GM18526 (cell line): ENCODE data around the gene SMARCD3.

Experiments used
- POLR2A ChIP-seq: IDR thresholded peaks from 3 replicates; pipeline ENCODE4 v1.6.1; 2011; ENCODE audit not compliant: insufficient read length; ENCODE audit errors: extremely low read depth

SMARCD3 gene

DNA sequence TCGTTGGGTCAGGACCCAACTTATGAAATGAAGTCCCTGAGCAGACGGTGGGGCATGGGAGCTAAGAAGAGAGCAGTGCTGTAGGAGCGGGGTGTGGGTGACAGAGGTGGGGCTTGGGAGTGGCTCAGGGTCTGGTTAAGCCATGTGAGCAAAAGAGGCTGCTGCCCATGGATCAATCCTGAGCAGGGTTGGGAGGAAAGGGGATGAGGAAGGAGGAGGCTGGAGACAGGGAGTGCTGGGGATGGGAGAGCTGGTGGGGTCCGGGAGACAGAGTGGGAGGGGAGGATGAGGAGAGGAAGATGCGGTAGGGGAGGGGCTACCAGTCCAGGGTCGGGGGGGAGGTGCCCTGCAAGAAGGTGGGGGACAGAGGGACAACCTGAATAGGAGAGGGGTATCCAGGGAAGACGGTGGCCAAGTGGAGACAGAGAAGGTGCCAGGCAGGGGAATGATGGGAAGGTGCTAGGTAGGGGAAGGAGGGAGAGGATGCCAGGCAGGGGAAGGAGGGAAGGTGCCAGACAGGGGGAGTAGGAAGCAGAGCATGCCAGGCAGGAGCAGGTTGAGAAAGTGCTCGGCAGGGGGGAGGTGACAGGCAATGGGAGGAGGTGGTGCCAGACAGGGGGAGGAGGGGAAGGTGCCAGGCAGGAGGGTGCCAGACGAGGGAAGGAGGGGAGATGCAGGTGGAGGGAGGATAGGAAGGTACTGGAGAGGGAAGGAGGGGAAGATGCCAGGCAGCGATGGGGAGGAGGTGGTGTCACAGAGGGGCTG, 27.5 kb upstream of the SMARCD3 start:
- no peak for TF ChIP-seq POLR2A

DNA sequence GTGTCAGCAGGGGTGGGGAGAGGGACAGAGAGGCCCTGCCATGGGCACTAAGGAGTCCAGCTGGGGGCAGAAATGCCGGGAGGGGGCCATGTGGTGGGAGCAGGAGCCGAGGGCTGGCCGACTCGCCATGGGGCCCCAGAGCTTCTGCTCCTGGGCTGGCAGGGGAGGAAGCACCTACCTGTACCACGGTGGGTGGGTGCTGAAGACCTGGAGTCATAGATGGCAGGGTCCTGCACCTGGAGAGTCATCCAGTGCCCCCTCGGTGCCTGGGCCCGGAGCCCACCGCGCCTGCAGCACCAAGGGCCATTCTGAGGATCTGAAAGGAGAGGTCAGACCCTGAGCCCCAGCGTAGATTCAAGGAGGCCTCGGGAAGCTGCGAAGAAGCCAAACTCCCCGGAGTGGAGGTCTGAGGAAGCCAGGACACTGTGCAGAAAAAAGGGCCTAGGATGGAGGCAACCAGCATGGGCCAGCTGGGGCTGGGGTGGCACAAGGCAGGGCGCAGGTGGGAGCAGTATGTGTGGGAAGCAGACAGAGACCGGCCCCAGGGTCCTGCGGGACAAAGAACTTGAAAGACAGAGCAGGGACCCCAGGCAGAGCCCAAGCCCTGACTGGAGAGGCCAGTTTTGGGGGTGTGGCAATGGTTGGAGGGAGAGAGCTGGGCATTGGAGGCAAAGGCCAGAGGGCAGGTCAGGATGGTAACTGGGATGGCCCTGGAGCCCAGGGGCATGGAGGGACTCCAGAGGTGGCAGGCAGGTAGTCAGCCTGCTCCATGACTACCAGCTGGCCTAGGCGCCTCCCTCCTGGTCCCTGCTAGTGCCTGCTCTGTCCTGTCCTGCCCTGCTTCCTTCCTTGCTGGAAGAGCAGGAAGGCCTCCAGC, 26.7 kb upstream of the SMARCD3 start:
- TF ChIP-seq POLR2A = no peak

DNA sequence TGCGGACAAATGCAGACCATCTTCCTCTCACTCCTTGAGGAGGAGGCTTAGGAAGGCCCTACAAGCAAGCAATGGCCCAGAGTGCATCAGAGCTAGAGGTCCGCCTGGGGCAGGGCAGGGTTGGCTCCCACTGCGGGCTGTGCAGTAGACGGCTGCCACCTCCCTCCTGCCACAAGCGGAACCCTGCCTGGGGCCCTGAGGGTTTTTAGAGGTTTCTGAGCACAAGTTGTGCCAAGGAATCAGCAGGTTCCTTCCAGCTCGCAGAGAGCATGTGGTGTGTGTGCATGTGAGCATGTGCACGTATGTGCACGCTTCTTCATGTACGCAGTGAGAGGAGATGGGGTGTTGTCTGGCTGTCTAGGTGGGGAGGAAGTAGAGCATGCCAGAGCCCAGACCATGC, 25.9 kb upstream of the SMARCD3 start:
- TF ChIP-seq POLR2A = no peak

DNA sequence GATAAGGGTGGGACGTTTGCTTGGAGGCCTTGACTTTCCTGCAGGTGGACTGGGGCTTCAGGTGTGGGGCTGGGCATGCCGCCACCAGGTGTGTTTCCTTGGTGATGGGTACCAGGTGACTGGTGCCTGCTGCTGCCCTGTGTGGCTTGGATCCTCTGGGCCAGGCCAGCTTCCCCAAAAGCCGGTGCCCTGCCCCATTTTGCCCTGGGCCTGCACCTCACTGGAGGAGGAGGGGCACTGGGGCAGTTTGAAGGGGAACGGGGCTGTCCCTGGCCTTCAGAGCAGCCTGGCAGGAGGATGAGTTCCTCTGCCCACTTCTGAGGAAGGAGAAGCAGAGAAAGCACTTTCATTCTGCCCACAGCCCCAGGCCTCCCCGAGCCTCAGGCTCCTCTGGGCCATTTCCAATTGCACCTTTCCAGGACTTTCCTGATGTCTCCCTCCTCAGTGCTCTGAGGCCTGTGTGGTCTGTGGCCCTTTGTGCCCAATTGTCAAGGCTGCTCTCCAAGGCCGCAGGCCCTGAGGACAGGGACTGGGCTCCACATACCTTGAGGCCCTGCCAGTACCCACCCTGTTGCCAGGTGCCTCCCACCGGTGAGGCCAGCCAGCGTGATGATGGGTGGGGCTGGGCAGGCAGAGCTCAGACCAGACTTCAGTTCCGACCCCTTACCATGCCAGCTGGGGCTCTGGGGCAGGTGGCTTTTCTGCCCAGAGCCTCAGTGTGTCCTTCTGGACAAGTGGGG, 25.3 kb upstream of the SMARCD3 start:
- TF ChIP-seq POLR2A = no peak

DNA sequence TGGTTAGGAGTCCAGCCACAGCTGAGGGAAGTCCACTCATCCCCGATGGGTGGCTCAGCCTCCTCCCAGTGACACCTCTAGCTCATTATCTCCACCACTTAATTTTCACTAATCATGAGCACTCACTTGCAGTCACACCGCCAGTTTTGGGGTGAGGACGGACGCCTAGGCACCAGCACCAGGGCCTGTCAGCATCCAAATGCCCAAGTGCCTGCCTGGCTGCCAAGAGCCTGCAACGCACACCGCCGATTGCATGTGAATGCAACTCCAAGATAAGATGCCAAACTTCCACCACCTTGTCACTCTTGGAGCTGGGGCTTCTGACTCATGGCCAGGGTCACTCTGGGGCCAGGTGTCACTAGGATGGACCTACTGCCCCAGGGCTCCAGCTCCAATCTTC, 24.4 kb upstream of the SMARCD3 start:
- TF ChIP-seq POLR2A = no peak

DNA sequence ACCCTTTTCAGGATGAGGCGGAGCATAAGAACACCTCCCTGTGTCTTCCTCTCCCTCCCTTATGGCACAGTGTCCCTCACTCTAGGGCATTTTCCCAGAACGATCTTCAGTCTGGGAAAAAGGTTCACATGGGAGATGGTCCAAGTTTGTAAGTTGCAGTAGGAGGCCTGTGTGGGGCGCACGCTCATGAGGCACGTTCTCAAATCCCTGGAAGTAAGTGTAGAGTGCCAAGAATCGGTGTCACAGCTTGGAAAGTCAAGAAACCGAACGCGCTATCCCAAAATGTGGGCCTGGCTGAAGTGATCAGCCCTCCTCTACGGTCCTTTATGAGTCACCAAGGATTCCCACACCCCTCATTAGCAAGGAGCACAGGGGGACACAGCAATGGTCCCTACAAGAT, 23.9 kb upstream of the SMARCD3 start:
- TF ChIP-seq POLR2A = no peak

DNA sequence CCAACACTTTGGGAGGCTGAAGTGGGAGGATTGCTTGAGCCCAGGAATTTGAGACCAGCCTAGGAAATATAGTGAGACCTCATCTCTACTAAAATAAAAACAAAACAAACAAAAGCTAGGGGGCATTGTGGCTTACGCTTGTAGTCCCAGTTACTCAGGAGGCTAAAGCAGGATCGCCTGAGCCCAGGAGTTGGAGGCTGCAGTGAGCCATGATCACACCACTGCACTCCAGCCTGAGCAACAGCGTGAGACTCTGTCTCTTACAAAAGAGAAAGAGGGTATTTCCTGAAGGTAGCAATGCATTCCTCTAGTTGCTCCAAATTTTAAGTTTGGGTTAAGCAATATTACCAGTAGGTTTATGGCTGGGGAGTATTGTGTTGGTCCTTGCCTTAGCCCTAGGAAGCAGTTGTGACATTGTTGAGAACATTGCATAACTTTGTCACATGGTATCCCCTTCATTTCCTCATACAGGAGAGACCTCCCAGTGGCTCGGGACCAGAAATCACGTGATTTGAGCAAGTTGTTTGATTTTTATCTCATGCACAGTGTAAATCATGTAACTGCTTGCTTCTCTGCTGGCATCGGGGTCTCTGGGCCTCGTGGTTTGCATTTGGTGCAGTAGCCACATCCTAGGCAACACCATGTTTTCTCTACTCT, 23.3 kb upstream of the SMARCD3 start:
- TF ChIP-seq POLR2A = no peak

DNA sequence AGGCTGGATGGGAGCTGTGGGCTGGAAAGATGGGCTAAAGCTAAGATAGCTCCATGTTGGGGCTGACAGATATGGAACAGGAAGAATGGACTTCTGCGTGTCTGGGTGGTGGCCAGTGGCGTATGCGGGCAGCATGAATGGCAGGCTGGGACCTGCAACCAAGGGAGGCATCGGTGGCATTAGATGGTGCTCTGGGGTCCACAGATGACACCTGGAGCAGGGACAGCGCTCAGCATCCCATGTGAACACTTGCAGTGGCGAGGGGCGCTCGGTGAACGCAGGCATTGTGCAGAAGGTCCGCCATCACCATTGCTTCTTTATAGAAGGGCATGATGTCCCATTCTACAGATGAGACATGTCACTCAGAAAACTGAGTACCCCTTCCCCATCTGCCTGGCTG, 21.0 kb upstream of the SMARCD3 start:
- TF ChIP-seq POLR2A = no peak

DNA sequence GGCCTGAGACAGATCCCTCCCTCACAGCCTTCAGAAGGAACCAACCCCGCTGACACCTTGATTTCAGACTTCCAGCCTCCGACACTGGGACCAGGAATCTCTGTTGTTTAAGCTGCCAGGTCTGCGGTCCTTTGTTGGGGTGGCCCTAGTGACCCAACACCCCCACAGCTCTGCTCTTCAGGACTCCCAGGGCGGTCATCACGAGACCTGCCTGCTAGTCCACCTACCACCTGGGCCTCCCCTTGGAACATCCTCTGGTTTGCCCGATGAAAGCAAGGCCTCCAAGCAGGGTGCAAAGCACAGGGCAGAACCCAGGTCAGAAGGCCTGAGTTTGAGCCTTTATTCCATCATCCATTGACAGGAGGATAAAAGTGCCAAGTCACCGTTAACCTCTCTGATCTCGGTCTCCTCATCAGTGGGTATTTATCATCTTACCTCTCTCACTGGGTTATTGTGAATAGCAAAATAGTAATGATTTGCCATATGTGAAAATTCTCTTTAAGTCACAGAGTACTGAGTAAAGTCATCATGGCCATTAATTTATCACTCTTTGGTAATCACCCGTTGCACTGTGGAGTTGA, 16.9 kb upstream of the SMARCD3 start:
- no peak for TF ChIP-seq POLR2A

DNA sequence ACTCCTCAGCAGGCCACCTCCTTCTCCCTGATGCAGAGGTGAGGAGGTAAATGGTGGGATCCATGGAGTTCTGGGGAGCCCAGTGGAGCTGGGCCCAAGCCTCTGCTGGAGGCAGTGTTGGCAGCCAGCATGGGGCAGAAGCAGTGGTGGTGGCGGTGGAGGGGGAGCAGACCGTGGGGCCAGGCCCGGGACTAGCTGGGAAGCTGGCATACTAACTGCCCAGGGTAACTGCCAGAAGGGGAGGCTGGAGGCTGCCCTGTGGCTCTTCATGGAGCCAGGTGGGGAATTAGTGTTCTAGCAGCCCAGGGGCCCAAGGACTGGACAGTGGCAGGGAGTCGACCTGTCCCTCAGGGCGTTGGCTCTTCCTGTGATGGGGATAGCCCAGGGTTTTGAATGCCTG, 16.1 kb upstream of the SMARCD3 start:
- no peak for TF ChIP-seq POLR2A

DNA sequence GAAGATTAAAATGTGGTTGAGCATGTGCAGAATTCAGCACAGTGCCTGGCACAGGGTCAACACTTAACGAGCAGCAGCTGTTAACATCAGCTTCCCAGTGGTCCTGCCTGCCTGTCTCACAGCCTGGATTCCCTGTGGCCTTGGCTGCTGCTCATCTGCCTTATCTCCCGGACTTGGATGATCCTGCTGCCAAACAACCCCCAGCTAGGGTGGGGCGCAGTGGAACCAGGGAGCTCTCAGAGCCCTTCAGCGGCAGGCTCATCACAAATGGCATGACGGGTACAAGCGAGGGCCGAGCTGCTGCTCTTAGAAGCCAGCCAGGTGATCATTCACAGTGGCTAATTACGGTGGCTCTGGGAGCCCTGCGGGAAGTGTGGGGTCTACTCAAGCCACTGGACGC, 13.0 kb upstream of the SMARCD3 start:
- no peak for TF ChIP-seq POLR2A

DNA sequence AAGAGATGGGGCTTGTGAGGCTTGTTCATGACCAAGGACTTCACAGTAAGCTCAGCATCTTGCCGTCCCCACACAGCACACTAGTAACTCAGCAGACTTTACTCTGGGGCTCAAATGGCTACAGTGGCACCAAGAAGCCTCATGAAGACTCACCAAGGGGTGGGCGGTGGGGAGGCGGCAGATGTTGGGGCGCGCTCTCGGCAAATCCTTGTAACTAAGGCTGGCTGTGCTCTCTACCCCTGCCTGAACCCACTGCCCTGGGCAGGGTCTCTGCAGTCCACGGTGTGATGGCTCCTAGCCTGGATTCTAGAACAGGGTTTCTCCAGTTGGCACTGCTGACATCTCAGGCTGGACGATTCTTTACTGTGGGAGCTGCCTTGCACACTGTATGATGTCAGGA, 12.4 kb upstream of the SMARCD3 start:
- TF ChIP-seq POLR2A = no peak

DNA sequence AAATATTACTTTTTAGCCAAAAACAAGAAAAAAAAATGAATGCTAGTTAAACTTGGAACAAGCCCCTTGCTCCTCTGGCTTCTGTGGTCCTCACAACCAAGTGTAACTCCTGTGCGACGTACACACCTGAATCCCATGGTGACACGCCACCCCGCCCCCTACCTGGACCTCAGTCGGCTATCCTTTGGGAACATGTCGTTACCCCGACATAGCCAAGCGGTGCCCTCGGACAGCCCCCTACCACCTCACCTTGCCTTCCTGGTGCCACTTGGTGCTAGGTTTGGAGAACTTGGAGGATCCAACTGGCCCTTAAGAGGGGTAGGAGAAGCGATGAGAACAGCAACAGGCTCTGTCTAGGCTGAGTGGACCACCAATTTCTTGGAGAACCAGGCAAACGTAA, 12.0 kb upstream of the SMARCD3 start:
- TF ChIP-seq POLR2A = no peak

DNA sequence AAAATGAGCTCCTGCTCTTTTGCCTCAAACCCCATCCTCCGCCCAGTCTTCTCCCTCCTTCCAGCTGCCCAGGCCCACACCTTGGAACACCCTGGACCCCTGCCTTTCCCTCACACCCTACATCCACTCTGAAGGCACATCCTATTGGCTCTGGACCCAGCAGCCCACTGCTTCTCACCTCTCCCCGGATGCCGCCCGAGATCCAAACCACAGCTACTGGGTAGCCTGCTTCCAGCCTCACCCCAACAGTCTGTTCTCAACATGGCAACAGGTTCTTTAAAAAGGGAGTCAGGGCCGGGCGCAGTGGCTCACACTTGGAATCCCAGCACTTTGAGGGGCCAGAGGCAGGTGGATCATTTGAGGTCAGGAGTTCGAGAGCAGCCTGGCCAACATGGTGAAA, 9.5 kb upstream of the SMARCD3 start:
- no peak for TF ChIP-seq POLR2A
